Measurements from ENCODE around the gene NPIPB5. TPM values are rescaled to one million over a fixed set of nuclear protein-coding genes. Genes with fewer than 3 reads are reported as not detected.
"Not testable (repeated sequence)": the region's sequence is repeated elsewhere in the genome, so short reads cannot be mapped to it uniquely, and the experiment has no call there.

The NPIPB5 gene
- 100 to 1,000 TPM; 371 to 375 TPM for total RNA-seq

- not testable (repeated sequence) for H3K27ac Mint-ChIP-seq; H3K36me3 Mint-ChIP-seq; DNase-seq (ENCODE audit: low spot score in 2 of 2); H3K9me3 Mint-ChIP-seq; ATAC-seq
These were observed at the start of gene NPIPB5 for GRCh38 chr16:22510591-22510990. Gene NPIPB5 (plus strand): TSS chr16:22510891. CDS start chr16:22513802, 2,911 bp downstream.

GRCh38 chr16:22468846-22469245 lies 41.8 kb upstream of the NPIPB5 start:
- H3K27ac Mint-ChIP-seq; H3K9me3 Mint-ChIP-seq; H3K36me3 Mint-ChIP-seq; DNase-seq (ENCODE audit: low spot score in 2 of 2); ATAC-seq: not testable (repeated sequence)

- not testable (repeated sequence) for DNase-seq (ENCODE audit: low spot score in 2 of 2); H3K27ac Mint-ChIP-seq
These were observed 27.3 kb downstream of the NPIPB5 start for GRCh38 chr16:22537996-22538395.

GRCh38 chr16:22544809-22545208 lies 34.1 kb downstream of the NPIPB5 start:
- not testable (repeated sequence) for H3K27ac Mint-ChIP-seq; ATAC-seq; H3K36me3 Mint-ChIP-seq; H3K9me3 Mint-ChIP-seq; DNase-seq (ENCODE audit: low spot score in 2 of 2)

More at GRCh38 chr16:22537996-22538395, 27.3 kb downstream of the NPIPB5 start:
- not testable (repeated sequence) for H3K36me3 Mint-ChIP-seq, ATAC-seq, H3K9me3 Mint-ChIP-seq

GRCh38 chr16:22546630-22547029 lies 35.9 kb downstream of the NPIPB5 start:
- not testable (repeated sequence) for ATAC-seq; DNase-seq (ENCODE audit: low spot score in 2 of 2); H3K36me3 Mint-ChIP-seq; H3K27ac Mint-ChIP-seq; H3K9me3 Mint-ChIP-seq

- not testable (repeated sequence) for H3K36me3 Mint-ChIP-seq; H3K27ac Mint-ChIP-seq; DNase-seq (ENCODE audit: low spot score in 2 of 2); ATAC-seq; H3K9me3 Mint-ChIP-seq
These were observed 36.6 kb downstream of the NPIPB5 start for GRCh38 chr16:22547170-22547765.

- H3K36me3 Mint-ChIP-seq; H3K27ac Mint-ChIP-seq; DNase-seq (ENCODE audit: low spot score in 2 of 2); ATAC-seq; H3K9me3 Mint-ChIP-seq: not testable (repeated sequence)
These were observed 39.2 kb downstream of the NPIPB5 start for GRCh38 chr16:22549853-22550252.

GRCh38 chr16:22551143-22551542 lies 40.5 kb downstream of the NPIPB5 start:
- not testable (repeated sequence) for H3K9me3 Mint-ChIP-seq; ATAC-seq; H3K27ac Mint-ChIP-seq; H3K36me3 Mint-ChIP-seq; DNase-seq (ENCODE audit: low spot score in 2 of 2)

- H3K9me3 Mint-ChIP-seq; DNase-seq (ENCODE audit: low spot score in 2 of 2); ATAC-seq; H3K36me3 Mint-ChIP-seq; H3K27ac Mint-ChIP-seq: not testable (repeated sequence)
These were observed 41.0 kb downstream of the NPIPB5 start for GRCh38 chr16:22551651-22552050.

GRCh38 chr16:22556759-22557158 lies 46.1 kb downstream of the NPIPB5 start:
- DNase-seq (ENCODE audit: low spot score in 2 of 2); H3K27ac Mint-ChIP-seq; H3K36me3 Mint-ChIP-seq; ATAC-seq; H3K9me3 Mint-ChIP-seq: not testable (repeated sequence)

Other genes with a start within 250 kb of the NPIPB5 start
- gene POLR3E, start 213.5 kb upstream of the NPIPB5 start, total RNA-seq: 10 to 100 TPM; 50.3 to 75.4 TPM
- 10 to 100 TPM; 26.8 to 44.4 TPM for gene CDR2, start 136.3 kb upstream of the NPIPB5 start, total RNA-seq

All from activated naive CD4-positive, alpha-beta T cell treated with anti-CD3 and anti-CD28 coated beads, Interleukin-2, amount 50 U/mL, for 72 hours (primary cell).